NT2/D1 (cell line): ENCODE data around the gene BPTF.

Experiments
- SUZ12 ChIP-seq: IDR thresholded peaks from 2 replicates; pipeline ENCODE4 v1.6.1; 2011; ENCODE audit not compliant: insufficient read length, insufficient read depth; ENCODE audit errors: extremely low read depth
- YY1 ChIP-seq: IDR thresholded peaks from 2 replicates; pipeline ENCODE4 v1.6.1; 2011; ENCODE audit not compliant: insufficient read length, insufficient read depth

- TF ChIP-seq YY1 (no peak), SUZ12 (no peak)
Measured at GRCh38 chr17:67850991-67851631, 25.8 kb downstream of the BPTF start.
